K562 (cell line): ENCODE measurements around the gene RNF13. TPM values are rescaled to one million over a fixed set of nuclear protein-coding genes. Genes with fewer than 3 reads are reported as not detected.
A peak's percentile ranks its signal among the peaks of the same experiment; 100 is the strongest.

Experiments used
- AFF1 ChIP-seq, 2 experiments: fragments of 450-650 bp; IDR thresholded peaks; 2 replicates each; pipeline ENCODE4 v1.6.1; 2018; ENCODE audit warnings: mild to moderate bottlenecking in 2 of 2, low read depth in 1 of 2; ENCODE audit not compliant: partially characterized antibody in 2 of 2
- CSDE1 ChIP-seq, 2 experiments: fragments of 450-650 bp; IDR thresholded peaks; 2 replicates each; pipeline ENCODE4 v1.6.1; 2016; ENCODE audit warnings: mild to moderate bottlenecking in 1 of 2
- HDAC6 ChIP-seq: IDR thresholded peaks from 2 replicates; pipeline ENCODE4 v1.6.1; 2012; ENCODE audit warnings: low read depth, mild to moderate bottlenecking, control low read depth, inconsistent platforms, low read length, moderate library complexity
- HMGXB4 ChIP-seq: sonication (generic); formaldehyde crosslinking; IDR thresholded peaks from 2 replicates; pipeline ENCODE4 v1.8.1; 2023; ENCODE audit warnings: mild to moderate bottlenecking, missing genetic modification reagents
- JUNB ChIP-seq: fragments of 450-650 bp; formaldehyde crosslinking; conservative IDR thresholded peaks from 2 replicates; pipeline ENCODE4 v1.4.0; 2020; ENCODE audit warnings: mild to moderate bottlenecking
- KDM2B ChIP-seq: fragments of 250-450 bp; sonication (Bioruptor Pico); IDR thresholded peaks from 2 replicates; pipeline ENCODE4 v1.8.0; 2021; ENCODE audit warnings: mild to moderate bottlenecking, moderate library complexity
- MYNN ChIP-seq, 2 experiments: sonication (generic); formaldehyde crosslinking in 1 of 2; IDR thresholded peaks; 2 replicates each; pipeline versions ENCODE4 v1.5.0 to v1.6.1; 2016 to 2020; ENCODE audit warnings: antibody characterized with exemption in 1 of 2, missing genetic modification reagents in 1 of 2
- ZBTB26 ChIP-seq: fragments of 450-650 bp; formaldehyde crosslinking; IDR thresholded peaks from 2 replicates; pipeline ENCODE4 v1.4.0; 2022; ENCODE audit warnings: missing genetic modification characterization
- ZNF318 ChIP-seq, 2 experiments: fragments of 450-650 bp; IDR thresholded peaks; 2 replicates each; pipeline ENCODE4 v1.6.1; 2016; ENCODE audit warnings: mild to moderate bottlenecking in 2 of 2, borderline replicate concordance in 1 of 2, low read depth in 1 of 2, moderate library complexity in 1 of 2
- ZSCAN29 ChIP-seq: fragments of 450-650 bp; IDR thresholded peaks from 2 replicates; pipeline ENCODE4 v1.6.1; 2017
- polyA plus RNA-seq, 8 experiments: library from polyadenylated mRNA; depleted of rRNA in 4 of 8; stranded (reverse) in 5 of 8; unstranded in 3 of 8; fragments of >200 nt; fragmentation: Nextera tagmentation in 2 of 8; fragmentation: Illumina TruSeq in 1 of 8; extraction: Ambion mirVana in 2 of 8; extraction: Trizol in 1 of 8; gene quantifications; 2 replicates each; pipeline versions ENCODE4 v1.2.1 to v1.2.3, GENCODE V29; 2011 to 2014; ENCODE audit warnings: inconsistent platforms in 1 of 8, missing spikeins in 1 of 8
- total RNA-seq, 7 experiments: library from RNA; depleted of rRNA in 6 of 7; stranded (reverse); fragments of >200 nt in 6 of 7; fragmentation: Illumina TruSeq in 2 of 7; extraction: Trizol in 2 of 7; gene quantifications; 2 replicates each; pipeline versions ENCODE4 v1.2.1 to v1.2.3, GENCODE V29; 2011 to 2021; ENCODE audit warnings: low replicate concordance in 1 of 7

RNF13 gene
- total and polyA plus RNA-seq, 9 of the 15 experiments (the other 6 are each of a cell fraction or from before 2014, with no cell fraction given), result 12.7 to 35.8 (median 18.9) TPM

GRCh38 chr3:149813367-149814281 is 609 bp downstream of the RNF13 start (continued):
- no peak for TF ChIP-seq ZNF318 (IDR thresholded peaks at IDR 0.05; ENCODE audit: borderline replicate concordance in 1 of 2, low read depth in 1 of 2)
- no peak for TF ChIP-seq KDM2B (CRISPR knock-in tag)
- no peak for TF ChIP-seq ZBTB26 (CRISPR knock-in tag)
- TF ChIP-seq AFF1 (IDR thresholded peaks at IDR 0.05; ENCODE audit: low read depth in 1 of 2, partially characterized antibody in 2 of 2), result peak in 1 of 2 experiments; percentile 55
- no peak for TF ChIP-seq HDAC6
- TF ChIP-seq HMGXB4 (CRISPR knock-in tag), result no peak
- 0 out of 2 replicates have a peak, but pooled peaks have one; percentile 16 for TF ChIP-seq ZSCAN29
- TF ChIP-seq JUNB (CRISPR knock-in tag), result no peak
- no peak for TF ChIP-seq CSDE1 (IDR thresholded peaks at IDR 0.05)
- no peak for TF ChIP-seq MYNN (IDR thresholded peaks at IDR 0.05)
- no peak for TF ChIP-seq MYNN (CRISPR knock-in tag; IDR thresholded peaks at IDR 0.05)
